K562 (cell line): ENCODE results near the gene PSMA8. TPM values are rescaled to one million over a fixed set of nuclear protein-coding genes. Genes with fewer than 3 reads are reported as not detected.

Experiments
- ESRRA ChIP-seq: fragments of 450-650 bp; IDR thresholded peaks from 2 replicates; pipeline ENCODE4 v1.6.1; 2014; ENCODE audit warnings: low read depth, mild to moderate bottlenecking, moderate library complexity, borderline replicate concordance
- GABPB2 ChIP-seq: fragments of 250-450 bp; sonication (Bioruptor Pico); conservative IDR thresholded peaks from 2 replicates; pipeline ENCODE4 v1.5.1; 2021; ENCODE audit warnings: mild to moderate bottlenecking
- KHSRP ChIP-seq: fragments of 450-650 bp; IDR thresholded peaks from 2 replicates; pipeline ENCODE4 v1.6.1; 2017
- MTA1 ChIP-seq: fragments of 450-650 bp; IDR thresholded peaks from 2 replicates; pipeline ENCODE4 v1.6.1; 2017; ENCODE audit warnings: borderline replicate concordance
- NBN ChIP-seq: fragments of 450-650 bp; IDR thresholded peaks from 2 replicates; pipeline ENCODE4 v1.6.1; 2016; ENCODE audit warnings: low read depth, mild to moderate bottlenecking
- NFE2L1 ChIP-seq: fragments of 450-650 bp; IDR thresholded peaks from 2 replicates; pipeline ENCODE4 v1.6.1; 2016; ENCODE audit warnings: missing genetic modification characterization, low read depth, mild to moderate bottlenecking, missing compliant biosample characterization, moderate library complexity, borderline replicate concordance
- OTX1 ChIP-seq: fragments of 450-650 bp; formaldehyde crosslinking; IDR thresholded peaks from 2 replicates; pipeline ENCODE4 v1.4.0; 2022; ENCODE audit warnings: mild to moderate bottlenecking
- PHF21A ChIP-seq: fragments of 450-650 bp; IDR thresholded peaks from 2 replicates; pipeline ENCODE4 v1.6.1; 2017; ENCODE audit warnings: low read depth, borderline replicate concordance
- PTBP1 ChIP-seq: fragments of 200-400 bp; formaldehyde crosslinking; IDR thresholded peaks from 2 replicates; pipeline ENCODE4 v1.6.1; 2017; ENCODE audit warnings: low read depth, low read length
- RFX1 ChIP-seq: fragments of 450-650 bp; IDR thresholded peaks from 2 replicates; pipeline ENCODE4 v1.6.1; 2016; ENCODE audit warnings: mild to moderate bottlenecking, moderate library complexity
- SNRNP70 ChIP-seq: fragments of 200-400 bp; formaldehyde crosslinking; optimal IDR thresholded peaks from 2 replicates; pipeline ENCODE3; 2017; ENCODE audit warnings: low read depth, low read length
- TBP ChIP-seq: optimal IDR thresholded peaks from 2 replicates; pipeline ENCODE3; 2011; ENCODE audit warnings: low read depth, low read length, improper control_type of control experiment
- WHSC1 ChIP-seq: IDR thresholded peaks from one replicate; pipeline ENCODE4 v1.6.1; 2012; ENCODE audit warnings: low read length, control low read depth, inconsistent platforms
- ZNF609 ChIP-seq: sonication (generic); formaldehyde crosslinking; IDR thresholded peaks from 2 replicates; pipeline ENCODE4 v1.8.1; 2023; ENCODE audit warnings: missing genetic modification reagents, mild to moderate bottlenecking, borderline replicate concordance
- ZNF740 ChIP-seq, 3 experiments: fragments of 200-800 bp in 1 of 3; sonication (Bioruptor generic) in 1 of 3; sonication (generic) in 1 of 3; formaldehyde crosslinking in 1 of 3; IDR thresholded peaks; 2 replicates each; pipeline versions ENCODE4 v1.6.1 to v1.8.0; 2016 to 2022; ENCODE audit warnings: mild to moderate bottlenecking in 2 of 3, missing compliant biosample characterization in 2 of 3, missing genetic modification characterization in 2 of 3, missing genetic modification reagents in 1 of 3
- polyA plus RNA-seq, 8 experiments: library from polyadenylated mRNA; depleted of rRNA in 4 of 8; stranded (reverse) in 5 of 8; unstranded in 3 of 8; fragments of >200 nt; fragmentation: Nextera tagmentation in 2 of 8; fragmentation: Illumina TruSeq in 1 of 8; extraction: Ambion mirVana in 2 of 8; extraction: Trizol in 1 of 8; gene quantifications; 2 replicates each; pipeline versions ENCODE4 v1.2.1 to v1.2.3, GENCODE V29; 2011 to 2014; ENCODE audit warnings: inconsistent platforms in 1 of 8, missing spikeins in 1 of 8
- total RNA-seq, 7 experiments: library from RNA; depleted of rRNA in 6 of 7; stranded (reverse); fragments of >200 nt in 6 of 7; fragmentation: Illumina TruSeq in 2 of 7; extraction: Trizol in 2 of 7; gene quantifications; 2 replicates each; pipeline versions ENCODE4 v1.2.1 to v1.2.3, GENCODE V29; 2011 to 2021; ENCODE audit warnings: low replicate concordance in 1 of 7
- TF ChIP-seq, protein P1 (sequence below): fragments of 450-650 bp; IDR thresholded peaks from 2 replicates; pipeline ENCODE4 v1.6.1; 2016
- TF ChIP-seq, protein P2 (sequence below): fragments of 250-450 bp; sonication (Bioruptor Pico); IDR thresholded peaks from 2 replicates; pipeline ENCODE4 v1.4.0; 2020; ENCODE audit warnings: mild to moderate bottlenecking

The PSMA8 gene
- total and polyA plus RNA-seq, 9 of the 15 experiments (the other 6 are each of a cell fraction or from before 2014, with no cell fraction given): not detected

- peak; percentile 14; the same call in 1 of the 2 replicates for TF ChIP-seq ESRRA
- no peak for TF ChIP-seq WHSC1
- TF ChIP-seq GABPB2: no peak
- no peak; the same call in none of the 2 replicates for TF ChIP-seq PHF21A
- TF ChIP-seq NFE2L1: no peak
- no peak for TF ChIP-seq MTA1
- TF ChIP-seq OTX1 (CRISPR knock-in tag): peak; percentile 65
- no peak for TF ChIP-seq KHSRP
- peak; percentile 81 for TF ChIP-seq TBP
- TF ChIP-seq ZNF740 (CRISPR knock-in tag; IDR thresholded peaks at IDR 0.05): no peak
- no peak for TF ChIP-seq ZNF740 (tag; IDR thresholded peaks at IDR 0.05)
- TF ChIP-seq RFX1: no peak; the same call in 1 of the 2 replicates
- TF ChIP-seq, protein P1, sequence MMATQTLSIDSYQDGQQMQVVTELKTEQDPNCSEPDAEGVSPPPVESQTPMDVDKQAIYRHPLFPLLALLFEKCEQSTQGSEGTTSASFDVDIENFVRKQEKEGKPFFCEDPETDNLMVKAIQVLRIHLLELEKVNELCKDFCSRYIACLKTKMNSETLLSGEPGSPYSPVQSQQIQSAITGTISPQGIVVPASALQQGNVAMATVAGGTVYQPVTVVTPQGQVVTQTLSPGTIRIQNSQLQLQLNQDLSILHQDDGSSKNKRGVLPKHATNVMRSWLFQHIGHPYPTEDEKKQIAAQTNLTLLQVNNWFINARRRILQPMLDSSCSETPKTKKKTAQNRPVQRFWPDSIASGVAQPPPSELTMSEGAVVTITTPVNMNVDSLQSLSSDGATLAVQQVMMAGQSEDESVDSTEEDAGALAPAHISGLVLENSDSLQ: peak; percentile 76
- TF ChIP-seq SNRNP70: no peak
- no peak for TF ChIP-seq PTBP1
- no peak for TF ChIP-seq ZNF609 (CRISPR knock-in tag)
- TF ChIP-seq, protein P2, sequence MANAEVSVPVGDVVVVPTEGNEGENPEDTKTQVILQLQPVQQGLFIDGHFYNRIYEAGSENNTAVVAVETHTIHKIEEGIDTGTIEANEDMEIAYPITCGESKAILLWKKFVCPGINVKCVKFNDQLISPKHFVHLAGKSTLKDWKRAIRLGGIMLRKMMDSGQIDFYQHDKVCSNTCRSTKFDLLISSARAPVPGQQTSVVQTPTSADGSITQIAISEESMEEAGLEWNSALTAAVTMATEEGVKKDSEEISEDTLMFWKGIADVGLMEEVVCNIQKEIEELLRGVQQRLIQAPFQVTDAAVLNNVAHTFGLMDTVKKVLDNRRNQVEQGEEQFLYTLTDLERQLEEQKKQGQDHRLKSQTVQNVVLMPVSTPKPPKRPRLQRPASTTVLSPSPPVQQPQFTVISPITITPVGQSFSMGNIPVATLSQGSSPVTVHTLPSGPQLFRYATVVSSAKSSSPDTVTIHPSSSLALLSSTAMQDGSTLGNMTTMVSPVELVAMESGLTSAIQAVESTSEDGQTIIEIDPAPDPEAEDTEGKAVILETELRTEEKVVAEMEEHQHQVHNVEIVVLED (CRISPR knock-in tag): peak; percentile 62
- TF ChIP-seq NBN: peak; percentile 95
Observed at GRCh38 chr18:26090130-26091046, 43.3 kb upstream of the PSMA8 start, which contains the start of gene SS18 (continued).
